DND-41 (cell line): ENCODE results near the gene MSGN1.

ENCODE experiments used
- EZH2 ChIP-seq: IDR thresholded peaks from 3 replicates; pipeline ENCODE4 v1.6.1; 2012; ENCODE audit warnings: borderline replicate concordance, low read depth, mild to moderate bottlenecking, moderate library complexity, low read length, inconsistent platforms; ENCODE audit not compliant: severe bottlenecking
- TF ChIP-seq, protein P1 (sequence below): IDR thresholded peaks from 2 replicates; pipeline ENCODE4 v1.5.1; 2012; ENCODE audit warnings: borderline replicate concordance, low read length, moderate library complexity, mild to moderate bottlenecking; ENCODE audit not compliant: poor library complexity, severe bottlenecking; ENCODE audit errors: extremely low read depth

DNA sequence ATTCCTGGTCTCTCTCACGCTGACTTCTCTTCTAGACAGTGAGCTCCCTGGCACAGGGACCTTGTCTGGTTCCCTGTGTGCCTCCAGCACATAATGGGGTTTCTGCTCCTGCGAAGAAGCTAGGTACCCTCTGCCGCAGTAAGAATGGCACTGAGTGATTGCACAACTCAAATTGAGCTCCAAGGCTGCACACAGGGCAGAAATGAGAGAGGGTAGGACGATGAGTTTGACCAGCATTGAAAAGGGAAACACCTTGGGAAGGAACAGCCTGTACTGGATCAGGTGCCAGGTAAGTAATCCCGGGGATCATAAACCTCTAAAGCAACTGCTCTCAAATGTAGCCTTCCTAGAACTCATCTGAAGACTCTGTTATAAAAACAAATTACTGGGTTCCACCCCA is 21.0 kb upstream of the MSGN1 start:
- TF ChIP-seq, protein P1, sequence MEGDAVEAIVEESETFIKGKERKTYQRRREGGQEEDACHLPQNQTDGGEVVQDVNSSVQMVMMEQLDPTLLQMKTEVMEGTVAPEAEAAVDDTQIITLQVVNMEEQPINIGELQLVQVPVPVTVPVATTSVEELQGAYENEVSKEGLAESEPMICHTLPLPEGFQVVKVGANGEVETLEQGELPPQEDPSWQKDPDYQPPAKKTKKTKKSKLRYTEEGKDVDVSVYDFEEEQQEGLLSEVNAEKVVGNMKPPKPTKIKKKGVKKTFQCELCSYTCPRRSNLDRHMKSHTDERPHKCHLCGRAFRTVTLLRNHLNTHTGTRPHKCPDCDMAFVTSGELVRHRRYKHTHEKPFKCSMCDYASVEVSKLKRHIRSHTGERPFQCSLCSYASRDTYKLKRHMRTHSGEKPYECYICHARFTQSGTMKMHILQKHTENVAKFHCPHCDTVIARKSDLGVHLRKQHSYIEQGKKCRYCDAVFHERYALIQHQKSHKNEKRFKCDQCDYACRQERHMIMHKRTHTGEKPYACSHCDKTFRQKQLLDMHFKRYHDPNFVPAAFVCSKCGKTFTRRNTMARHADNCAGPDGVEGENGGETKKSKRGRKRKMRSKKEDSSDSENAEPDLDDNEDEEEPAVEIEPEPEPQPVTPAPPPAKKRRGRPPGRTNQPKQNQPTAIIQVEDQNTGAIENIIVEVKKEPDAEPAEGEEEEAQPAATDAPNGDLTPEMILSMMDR: no peak
- TF ChIP-seq EZH2: no peak
